IMR-90 (cell line): Measurements from ENCODE around the gene BMPER.

Experiments used
- BHLHE40 ChIP-seq: fragments of 150-350 bp; IDR thresholded peaks from 2 replicates; pipeline ENCODE4 v1.6.1; 2016; ENCODE audit warnings: mild to moderate bottlenecking, low read depth, low read length
- CEBPB ChIP-seq: IDR thresholded peaks from 2 replicates; pipeline ENCODE4 v1.6.1; 2012; ENCODE audit warnings: low read depth, low read length, improper control_type of control experiment
- CHD1 ChIP-seq: IDR thresholded peaks from 2 replicates; pipeline ENCODE4 v1.6.1; 2012; ENCODE audit warnings: low read depth, low read length, improper control_type of control experiment
- CTCF ChIP-seq: conservative IDR thresholded peaks from 2 replicates; pipeline ENCODE4 v1.5.1; 2012; ENCODE audit warnings: mild to moderate bottlenecking, low read depth, low read length, improper control_type of control experiment
- ELK1 ChIP-seq: fragments of 150-350 bp; IDR thresholded peaks from 2 replicates; pipeline ENCODE4 v1.6.1; 2016; ENCODE audit warnings: low read depth, mild to moderate bottlenecking, low read length, moderate library complexity, borderline replicate concordance
- MAFK ChIP-seq: IDR thresholded peaks from 2 replicates; pipeline ENCODE4 v1.6.1; 2012; ENCODE audit warnings: low read depth, low read length, improper control_type of control experiment
- MAZ ChIP-seq: IDR thresholded peaks from 2 replicates; pipeline ENCODE4 v1.6.1; 2012; ENCODE audit warnings: low read depth, mild to moderate bottlenecking, low read length, improper control_type of control experiment, moderate library complexity, borderline replicate concordance
- MXI1 ChIP-seq: IDR thresholded peaks from 2 replicates; pipeline ENCODE4 v1.6.1; 2012; ENCODE audit warnings: low read depth, mild to moderate bottlenecking, low read length, moderate library complexity, borderline replicate concordance
- POLR2A ChIP-seq: IDR thresholded peaks from 2 replicates; pipeline ENCODE4 v1.6.1; 2012; ENCODE audit warnings: mild to moderate bottlenecking, low read depth, low read length
- RAD21 ChIP-seq: IDR thresholded peaks from 2 replicates; pipeline ENCODE4 v1.6.1; 2012; ENCODE audit warnings: low read length, improper control_type of control experiment
- RCOR1 ChIP-seq: IDR thresholded peaks from 2 replicates; pipeline ENCODE4 v1.6.1; 2012; ENCODE audit warnings: mild to moderate bottlenecking, low read length, improper control_type of control experiment; ENCODE audit not compliant: insufficient replicate concordance
- RFX5 ChIP-seq: IDR thresholded peaks from 2 replicates; pipeline ENCODE4 v1.8.0; 2012; ENCODE audit warnings: low read depth, mild to moderate bottlenecking, low read length, moderate library complexity
- SMC3 ChIP-seq: fragments of 150-350 bp; IDR thresholded peaks from 2 replicates; pipeline ENCODE4 v1.6.1; 2016; ENCODE audit warnings: low read depth, mild to moderate bottlenecking, antibody characterized with exemption, low read length, moderate library complexity
- USF2 ChIP-seq: fragments of 150-350 bp; IDR thresholded peaks from 2 replicates; pipeline ENCODE4 v1.6.1; 2017; ENCODE audit warnings: mild to moderate bottlenecking, antibody characterized with exemption, low read length, low read depth

GRCh38 chr7:34128762-34129161 lies 223.4 kb downstream of the BMPER start:
- no peak for TF ChIP-seq CTCF
- TF ChIP-seq RFX5: no peak
- TF ChIP-seq RAD21: no peak
- TF ChIP-seq CHD1: no peak
- no peak for TF ChIP-seq MAZ
- no peak for TF ChIP-seq MAFK
- no peak for TF ChIP-seq POLR2A
- TF ChIP-seq BHLHE40: no peak
- TF ChIP-seq ELK1: no peak
- no peak for TF ChIP-seq SMC3
- TF ChIP-seq USF2: no peak
- no peak for TF ChIP-seq MXI1
- TF ChIP-seq CEBPB: no peak
- no peak for TF ChIP-seq RCOR1
